CD14-positive monocyte (primary cell): ENCODE measurements around the gene INS. TPM values are rescaled to one million over a fixed set of nuclear protein-coding genes. Genes with fewer than 3 reads are reported as not detected.

Experiments
- DNase-seq, 3 donors: peaks; one replicate each; pipeline ENCODE4 v3.0.0-alpha.2; 2011 to 2022
- H2AFZ ChIP-seq: 2 replicates; pipeline ENCODE4 v1.6.0; 2012; ENCODE audit warnings: mild to moderate bottlenecking, low read depth, low read length, inconsistent platforms; ENCODE audit not compliant: insufficient read depth, poor library complexity, severe bottlenecking
- H3K27ac ChIP-seq, 2 donors: 1 replicate in 1 of 2; 2 replicates in 1 of 2; pipeline ENCODE4 v1.5.1; 2012 to 2013; ENCODE audit warnings: low read length in 2 of 2, control low read depth in 1 of 2, inconsistent platforms in 1 of 2, low read depth in 1 of 2, mild to moderate bottlenecking in 1 of 2
- H3K27me3 ChIP-seq, 2 donors: one replicate each; pipeline versions ENCODE4 v1.6.0 to v1.6.1; 2011 to 2013; ENCODE audit warnings: low read length in 2 of 2; ENCODE audit not compliant: control insufficient read depth in 2 of 2, insufficient read depth in 2 of 2
- H3K36me3 ChIP-seq, 2 donors: replicated peaks in 1 of 2; 1 replicate in 1 of 2; 2 replicates in 1 of 2; pipeline versions ENCODE4 v1.5.1 to v1.6.1; 2012 to 2013; ENCODE audit warnings: low read length in 2 of 2, control low read depth in 1 of 2, inconsistent platforms in 1 of 2, mild to moderate bottlenecking in 1 of 2; ENCODE audit not compliant: insufficient read depth in 2 of 2, control insufficient read depth in 1 of 2
- H3K4me1 ChIP-seq, 2 donors: 1 replicate in 1 of 2; 2 replicates in 1 of 2; pipeline versions ENCODE4 v1.5.1 to v1.6.1; 2012 to 2013; ENCODE audit warnings: low read length in 2 of 2, control low read depth in 1 of 2, inconsistent platforms in 1 of 2, mild to moderate bottlenecking in 1 of 2, moderate library complexity in 1 of 2; ENCODE audit not compliant: insufficient read depth in 2 of 2, control insufficient read depth in 1 of 2
- H3K4me2 ChIP-seq: replicated peaks from 2 replicates; pipeline ENCODE3; 2012; ENCODE audit warnings: low read length, moderate library complexity, mild to moderate bottlenecking; ENCODE audit not compliant: poor library complexity, severe bottlenecking; ENCODE audit errors: extremely low read depth
- H3K4me3 ChIP-seq, 3 experiments: fragments of 200-600 bp in 1 of 3; sonication (generic) in 1 of 3; replicated peaks in 1 of 3; 1 replicate in 2 of 3; 2 replicates in 1 of 3; pipeline ENCODE4 v1.5.1; 2011 to 2013; ENCODE audit warnings: low read length in 3 of 3, mild to moderate bottlenecking in 3 of 3, control low read depth in 2 of 3, low read depth in 2 of 3, inconsistent platforms in 1 of 3, moderate library complexity in 1 of 3
- H3K79me2 ChIP-seq: 2 replicates; pipeline ENCODE4 v1.6.0; 2012; ENCODE audit warnings: mild to moderate bottlenecking, control low read depth, inconsistent platforms, low read length, moderate library complexity; ENCODE audit not compliant: insufficient read depth
- H3K9ac ChIP-seq: 2 replicates; pipeline ENCODE4 v1.6.0; 2017; ENCODE audit warnings: low read length, mild to moderate bottlenecking; ENCODE audit not compliant: insufficient read depth, poor library complexity, severe bottlenecking
- H3K9me3 ChIP-seq, 2 donors: replicated peaks in 1 of 2; 1 replicate in 1 of 2; 2 replicates in 1 of 2; pipeline versions ENCODE4 v1.5.1 to v1.6.1; 2012 to 2013; ENCODE audit warnings: low read length in 2 of 2, control low read depth in 1 of 2; ENCODE audit not compliant: control insufficient read depth in 1 of 2, insufficient read depth in 1 of 2
- H4K20me1 ChIP-seq: 2 replicates; pipeline ENCODE4 v1.6.0; 2012; ENCODE audit warnings: mild to moderate bottlenecking, low read length, control low read depth, moderate library complexity; ENCODE audit not compliant: insufficient read depth
- H3K27ac Mint-ChIP-seq, 7 donors: one replicate each; pipeline ENCODE4 v1.8.0; 2020; ENCODE audit warnings: mild to moderate bottlenecking in 7 of 7, mixed read lengths in 7 of 7, moderate library complexity in 6 of 7, inconsistent platforms in 2 of 7
- H3K27me3 Mint-ChIP-seq, 3 donors: one replicate each; pipeline ENCODE4 v1.8.0; 2021 to 2022; ENCODE audit warnings: low read depth in 3 of 3, mild to moderate bottlenecking in 3 of 3, mixed read lengths in 3 of 3, moderate library complexity in 3 of 3, inconsistent platforms in 1 of 3
- H3K36me3 Mint-ChIP-seq, 2 donors: one replicate each; pipeline ENCODE4 v1.8.0; 2020; ENCODE audit warnings: mixed read lengths in 2 of 2, inconsistent platforms in 1 of 2, mild to moderate bottlenecking in 1 of 2
- H3K4me1 Mint-ChIP-seq: one replicate; pipeline ENCODE4 v1.8.0; 2020; ENCODE audit warnings: mild to moderate bottlenecking, mixed read lengths
- H3K4me3 Mint-ChIP-seq, 2 donors: one replicate each; pipeline ENCODE4 v1.8.0; 2020; ENCODE audit warnings: mild to moderate bottlenecking in 2 of 2, mixed read lengths in 2 of 2, moderate library complexity in 1 of 2
- H3K9me3 Mint-ChIP-seq, 7 donors: one replicate each; pipeline ENCODE4 v1.8.0; 2020 to 2022; ENCODE audit warnings: mixed read lengths in 7 of 7, mild to moderate bottlenecking in 6 of 7, moderate library complexity in 6 of 7, inconsistent platforms in 2 of 7
- WGBS: methylation state at CpG from one replicate; pipeline ENCODE4 v1.1.5; 2013; ENCODE audit warnings: missing lambda C conversion rate; ENCODE audit not compliant: insufficient coverage; 5-methylcytosine and 5-hydroxymethylcytosine counted together
- intact Hi-C, 2 donors: fragments of 100-400 bp; cut with micrococcal nuclease; formaldehyde crosslinking; loops; one replicate each; pipeline versions ENCODE4 v1.15.0 to v1.15.1; 2023
- polyA plus RNA-seq, 3 donors: library from polyadenylated mRNA; depleted of rRNA in 1 of 3; unstranded in 2 of 3; stranded (reverse) in 1 of 3; fragments of 300-500 nt in 2 of 3; fragments of >200 nt in 1 of 3; fragmentation: Illumina TruSeq in 2 of 3; gene quantifications; 1 replicate in 2 of 3; 2 replicates in 1 of 3; pipeline ENCODE4 v1.2.3, GENCODE V29; 2012 to 2021
- TF ChIP-seq, protein P1 (sequence below): fragments of 200-600 bp; IDR thresholded peaks from one replicate; pipeline ENCODE4 v1.8.0; 2022; ENCODE audit warnings: antibody characterized with exemption, mild to moderate bottlenecking

INS gene
- polyA plus RNA-seq, 3 donors: not detected

DNA sequence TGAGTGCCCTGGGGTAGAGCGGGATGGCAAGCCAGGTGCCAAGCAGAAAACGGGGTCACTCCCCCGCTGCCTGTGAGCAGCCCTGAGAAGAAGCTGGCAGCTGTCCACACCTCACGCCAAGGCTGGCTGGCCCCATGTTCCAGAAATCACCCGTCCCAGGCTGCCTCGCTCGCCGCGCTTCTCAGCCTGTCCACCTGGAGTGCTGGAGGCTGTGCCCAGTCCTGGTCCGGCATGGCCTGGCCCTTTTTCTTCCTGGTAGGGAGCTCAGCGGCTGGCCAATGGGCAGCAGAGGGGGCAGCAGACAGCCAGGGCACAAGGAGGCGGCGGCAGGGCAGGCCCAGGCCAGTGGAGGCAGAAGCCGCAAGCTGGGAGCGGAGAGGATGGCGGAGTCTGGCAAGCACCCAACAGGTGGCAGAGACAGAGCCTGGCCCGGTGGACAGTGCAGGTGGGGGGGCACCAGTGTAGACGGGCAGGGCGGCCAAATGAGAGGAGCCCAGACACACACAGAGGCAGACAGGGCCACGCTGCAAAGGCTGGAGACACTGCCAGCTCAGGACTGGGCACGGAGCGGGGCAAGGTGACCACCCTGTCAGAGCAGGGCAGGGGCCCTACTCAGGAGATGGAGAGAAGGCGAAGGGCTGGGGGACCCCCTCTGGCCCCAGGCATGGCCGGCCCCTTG is 47.8 kb upstream of the INS start:
- no peak overlapping the region for H3K9ac ChIP-seq
- no peaks in the 10 kb centered on the region for H3K36me3 ChIP-seq
- Mint-ChIP-seq H3K36me3 (no peaks in the 10 kb centered on the region), H3K9me3 (peaks cover 3 to 10% (median 7%) of the 10 kb centered on the region in 7 donors), H3K4me3 (no peak overlapping the region), H3K27me3 (peaks cover 2 to 5% (median 4%) of the 10 kb centered on the region in 3 donors), H3K27ac (no peak overlapping the region), H3K4me1 (peaks cover 6% of the 10 kb centered on the region)
- intact Hi-C loops: no loop called here
- peaks cover 4 to 7% of the 10 kb centered on the region in 2 donors for H3K4me1 ChIP-seq
- H3K9me3 ChIP-seq: peaks cover 4 to 7% of the 10 kb centered on the region in 2 donors
- TF ChIP-seq, protein P1, sequence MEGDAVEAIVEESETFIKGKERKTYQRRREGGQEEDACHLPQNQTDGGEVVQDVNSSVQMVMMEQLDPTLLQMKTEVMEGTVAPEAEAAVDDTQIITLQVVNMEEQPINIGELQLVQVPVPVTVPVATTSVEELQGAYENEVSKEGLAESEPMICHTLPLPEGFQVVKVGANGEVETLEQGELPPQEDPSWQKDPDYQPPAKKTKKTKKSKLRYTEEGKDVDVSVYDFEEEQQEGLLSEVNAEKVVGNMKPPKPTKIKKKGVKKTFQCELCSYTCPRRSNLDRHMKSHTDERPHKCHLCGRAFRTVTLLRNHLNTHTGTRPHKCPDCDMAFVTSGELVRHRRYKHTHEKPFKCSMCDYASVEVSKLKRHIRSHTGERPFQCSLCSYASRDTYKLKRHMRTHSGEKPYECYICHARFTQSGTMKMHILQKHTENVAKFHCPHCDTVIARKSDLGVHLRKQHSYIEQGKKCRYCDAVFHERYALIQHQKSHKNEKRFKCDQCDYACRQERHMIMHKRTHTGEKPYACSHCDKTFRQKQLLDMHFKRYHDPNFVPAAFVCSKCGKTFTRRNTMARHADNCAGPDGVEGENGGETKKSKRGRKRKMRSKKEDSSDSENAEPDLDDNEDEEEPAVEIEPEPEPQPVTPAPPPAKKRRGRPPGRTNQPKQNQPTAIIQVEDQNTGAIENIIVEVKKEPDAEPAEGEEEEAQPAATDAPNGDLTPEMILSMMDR: no peak
- no peak overlapping the region for H2AFZ ChIP-seq
- no peak overlapping the region for H3K4me2 ChIP-seq
- no peaks in the 10 kb centered on the region for H4K20me1 ChIP-seq
- H3K27me3 ChIP-seq: no peaks in the 10 kb centered on the region
- H3K4me3 ChIP-seq: no peak overlapping the region
- no peaks in the 10 kb centered on the region for H3K79me2 ChIP-seq
- H3K27ac ChIP-seq: no peak overlapping the region
- no peak for DNase-seq
- WGBS: 94% methylated on average over 24 of the region's 24 CpGs

DNA sequence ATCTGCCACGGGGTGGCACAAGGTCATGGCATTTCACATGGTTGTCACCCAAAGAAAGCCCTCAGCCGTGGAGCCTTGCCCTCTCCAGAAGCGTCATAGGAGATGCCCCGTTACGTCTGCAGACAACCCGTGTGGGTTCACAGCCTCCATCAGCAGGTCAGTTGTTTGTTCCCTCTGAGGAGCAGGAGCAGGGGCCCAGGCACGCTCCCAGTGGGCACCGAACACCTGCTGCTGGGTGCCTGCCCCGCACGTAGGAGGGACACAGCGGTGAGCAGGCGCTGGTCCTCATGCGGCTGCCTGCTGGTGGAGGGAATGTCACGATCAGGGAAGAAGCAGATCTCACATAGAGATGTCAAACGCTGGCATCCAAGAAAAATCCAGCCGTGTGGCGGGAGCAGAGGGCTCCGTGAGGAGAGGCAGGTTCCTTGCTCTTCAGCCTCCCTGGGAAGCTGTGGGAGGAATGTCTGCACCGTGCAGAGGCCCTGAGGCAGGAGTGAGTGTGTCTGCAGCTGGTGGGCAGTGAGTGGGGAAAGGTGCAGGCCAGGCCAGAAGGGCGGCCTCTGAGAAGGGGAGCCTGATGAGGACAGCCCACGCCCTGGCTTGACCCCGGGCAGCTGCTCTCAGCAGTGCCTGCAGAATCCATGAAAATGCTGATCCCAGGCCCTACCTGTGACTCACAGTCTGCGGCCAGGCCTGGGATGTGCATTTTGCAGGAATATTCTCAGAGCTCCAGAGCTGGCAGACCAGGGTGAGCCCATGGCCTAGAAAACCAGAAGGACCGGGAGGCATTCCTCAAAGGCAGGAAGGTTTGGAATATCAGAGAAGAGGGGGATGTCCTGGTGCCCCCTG is 47.0 kb upstream of the INS start:
- Mint-ChIP-seq H3K27me3 (peaks cover 2 to 4% (median 4%) of the 10 kb centered on the region in 3 donors), H3K9me3 (peaks cover 3 to 10% (median 7%) of the 10 kb centered on the region in 7 donors), H3K4me1 (no peaks in the 10 kb centered on the region), H3K27ac (no peak overlapping the region), H3K36me3 (no peaks in the 10 kb centered on the region), H3K4me3 (no peak overlapping the region)
- Histone ChIP-seq H3K27me3 (no peaks in the 10 kb centered on the region), H3K36me3 (no peaks in the 10 kb centered on the region), H3K4me1 (no peaks in the 10 kb centered on the region), H3K4me2 (no peak overlapping the region), H3K9me3 (peaks cover 4 to 7% of the 10 kb centered on the region in 2 donors), H3K27ac (no peak overlapping the region), H3K9ac (no peak overlapping the region), H4K20me1 (no peaks in the 10 kb centered on the region), H3K79me2 (no peaks in the 10 kb centered on the region), H3K4me3 (no peak overlapping the region), H2AFZ (no peak overlapping the region)
- TF ChIP-seq, protein P1: no peak
- intact Hi-C loops: no loop called here
- no peak for DNase-seq
- 82% methylated on average over 24 of the region's 24 CpGs for WGBS
